A673 (cell line): ENCODE data around the gene RASAL2. TPM values are rescaled to one million over a fixed set of nuclear protein-coding genes. Genes with fewer than 3 reads are reported as not detected.

Experiments
- BruUV-seq: library from RNA; stranded (reverse); fragments of 400-500 nt; replicated peaks from 2 replicates; lab custom pipeline; 2021; lab: Mats Ljungman, UMichigan
- CTCF ChIA-PET: fragments of 300-600 bp; sonication (Branson Sonifier 250); formaldehyde crosslinking; loops from one replicate; lab custom pipeline; 2022; ENCODE audit warnings: antibody characterized with exemption; lab: Charles Lee
- POLR2A ChIA-PET: fragments of 300-600 bp; sonication (Branson Sonifier 250); formaldehyde crosslinking; loops from one replicate; lab custom pipeline; 2022; ENCODE audit warnings: antibody characterized with exemption; ENCODE audit not compliant: low non-redundant PET; lab: Charles Lee
- DNase-seq: peaks from one replicate; pipeline ENCODE4 v3.0.0-alpha.2; 2015; ENCODE audit warnings: low spot score
- H3K27ac ChIP-seq: fragments of 200-600 bp; sonication (generic); 2 replicates; pipeline ENCODE4 v1.5.1; 2016; ENCODE audit warnings: mixed run types, low read depth, mild to moderate bottlenecking, mixed read lengths, antibody characterized with exemption, low read length; ENCODE audit not compliant: poor library complexity, severe bottlenecking
- H3K27me3 ChIP-seq: fragments of 200-600 bp; sonication (generic); replicated peaks from 2 replicates; pipeline ENCODE4 v1.6.1; 2017; ENCODE audit warnings: mixed run types, low read depth, mild to moderate bottlenecking, mixed read lengths, antibody characterized with exemption, low read length; ENCODE audit not compliant: insufficient read depth, poor library complexity
- H3K36me3 ChIP-seq: fragments of 200-600 bp; sonication (generic); 2 replicates; pipeline ENCODE4 v1.6.1; 2016; ENCODE audit warnings: mixed run types, mild to moderate bottlenecking, mixed read lengths, antibody characterized with exemption, low read length; ENCODE audit not compliant: insufficient read depth, poor library complexity, severe bottlenecking
- H3K4me1 ChIP-seq: fragments of 200-600 bp; sonication (generic); 2 replicates; pipeline ENCODE4 v1.6.1; 2017; ENCODE audit warnings: mixed run types, mild to moderate bottlenecking, mixed read lengths, antibody characterized with exemption, low read length; ENCODE audit not compliant: insufficient read depth, poor library complexity, severe bottlenecking
- H3K4me3 ChIP-seq: fragments of 200-600 bp; sonication (generic); 2 replicates; pipeline ENCODE4 v1.5.1; 2016; ENCODE audit warnings: low read depth, mixed run types, mild to moderate bottlenecking, mixed read lengths, low read length; ENCODE audit not compliant: poor library complexity, severe bottlenecking
- H3K9me3 ChIP-seq: fragments of 200-600 bp; sonication (generic); 2 replicates; pipeline ENCODE4 v1.6.1; 2016; ENCODE audit warnings: mixed run types, low read depth, mild to moderate bottlenecking, mixed read lengths, antibody characterized with exemption, low read length; ENCODE audit not compliant: poor library complexity, severe bottlenecking
- EZH2 ChIP-seq: fragments of 200-600 bp; sonication (generic); IDR thresholded peaks from 2 replicates; pipeline ENCODE4 v1.6.1; 2017; ENCODE audit warnings: borderline replicate concordance, low read depth, mild to moderate bottlenecking, mixed read lengths, antibody characterized with exemption, low read length; ENCODE audit not compliant: poor library complexity, severe bottlenecking
- intact Hi-C: fragments of 100-400 bp; cut with micrococcal nuclease; formaldehyde crosslinking; loops from one replicate; pipeline ENCODE4 v1.10.0; 2022; ENCODE audit not compliant: unreplicated experiment
- total RNA-seq: library from RNA; stranded (reverse); gene quantifications from 2 replicates; pipeline ENCODE4 v1.2.3, GENCODE V29; 2021
- TF ChIP-seq, protein P1 (sequence below): fragments of 300-800, 200-600 bp; sonication (generic); conservative IDR thresholded peaks from 2 replicates; pipeline ENCODE4 v1.5.1; 2017; ENCODE audit warnings: low read depth, mild to moderate bottlenecking, antibody characterized with exemption, low read length, moderate library complexity, mixed read lengths

Gene RASAL2
- total RNA-seq, 1 experiment from 2014 or later, result 8.3 TPM

DNA sequence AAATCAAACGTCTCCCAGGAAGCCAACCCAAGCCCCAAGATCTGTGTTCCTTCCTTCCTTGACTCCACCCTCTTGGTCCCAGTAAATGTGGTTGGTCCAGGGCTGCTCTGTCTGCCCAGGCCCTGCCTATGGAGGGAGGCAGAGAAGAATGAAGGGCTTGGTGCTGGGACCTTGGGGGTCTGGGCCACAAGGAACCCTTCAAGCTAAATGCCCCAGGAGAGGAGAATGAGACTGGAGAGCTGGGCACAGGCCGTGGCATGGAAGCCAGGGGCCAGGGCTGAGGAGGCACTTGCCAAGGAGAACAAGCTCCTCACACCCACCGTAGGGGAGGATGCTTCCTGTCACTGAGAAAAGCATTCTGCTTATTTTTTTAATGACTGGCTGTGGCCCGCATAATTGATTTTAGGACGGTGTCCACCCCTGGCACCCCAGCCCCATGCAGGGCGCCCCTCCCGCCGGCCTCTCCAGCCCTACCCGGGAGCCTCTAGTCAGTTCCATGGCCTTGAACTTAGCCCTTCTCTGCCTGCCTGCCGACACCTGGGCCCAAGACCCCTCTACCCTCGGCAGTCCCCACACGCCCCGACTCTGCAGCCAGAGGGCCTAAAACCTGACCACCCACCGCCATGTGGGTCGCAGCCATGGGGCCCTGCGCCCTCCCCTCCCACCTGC lies 402.0 kb downstream of the RASAL2 start:
- Histone ChIP-seq H3K4me3 (no peak overlapping the region), H3K4me1 (no peaks in the 10 kb centered on the region), H3K27ac (no peak overlapping the region), H3K9me3 (no peaks in the 10 kb centered on the region), H3K36me3 (no peaks in the 10 kb centered on the region), H3K27me3 (no peaks in the 10 kb centered on the region)
- ChIA-PET CTCF (no interaction called here), POLR2A (no interaction called here)
- TF ChIP-seq, protein P1, sequence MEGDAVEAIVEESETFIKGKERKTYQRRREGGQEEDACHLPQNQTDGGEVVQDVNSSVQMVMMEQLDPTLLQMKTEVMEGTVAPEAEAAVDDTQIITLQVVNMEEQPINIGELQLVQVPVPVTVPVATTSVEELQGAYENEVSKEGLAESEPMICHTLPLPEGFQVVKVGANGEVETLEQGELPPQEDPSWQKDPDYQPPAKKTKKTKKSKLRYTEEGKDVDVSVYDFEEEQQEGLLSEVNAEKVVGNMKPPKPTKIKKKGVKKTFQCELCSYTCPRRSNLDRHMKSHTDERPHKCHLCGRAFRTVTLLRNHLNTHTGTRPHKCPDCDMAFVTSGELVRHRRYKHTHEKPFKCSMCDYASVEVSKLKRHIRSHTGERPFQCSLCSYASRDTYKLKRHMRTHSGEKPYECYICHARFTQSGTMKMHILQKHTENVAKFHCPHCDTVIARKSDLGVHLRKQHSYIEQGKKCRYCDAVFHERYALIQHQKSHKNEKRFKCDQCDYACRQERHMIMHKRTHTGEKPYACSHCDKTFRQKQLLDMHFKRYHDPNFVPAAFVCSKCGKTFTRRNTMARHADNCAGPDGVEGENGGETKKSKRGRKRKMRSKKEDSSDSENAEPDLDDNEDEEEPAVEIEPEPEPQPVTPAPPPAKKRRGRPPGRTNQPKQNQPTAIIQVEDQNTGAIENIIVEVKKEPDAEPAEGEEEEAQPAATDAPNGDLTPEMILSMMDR, result no peak
- TF ChIP-seq EZH2, result no peak
- no TSS peak for BruUV-seq
- DNase-seq, result no peak
- intact Hi-C loops, result no loop called here

DNA sequence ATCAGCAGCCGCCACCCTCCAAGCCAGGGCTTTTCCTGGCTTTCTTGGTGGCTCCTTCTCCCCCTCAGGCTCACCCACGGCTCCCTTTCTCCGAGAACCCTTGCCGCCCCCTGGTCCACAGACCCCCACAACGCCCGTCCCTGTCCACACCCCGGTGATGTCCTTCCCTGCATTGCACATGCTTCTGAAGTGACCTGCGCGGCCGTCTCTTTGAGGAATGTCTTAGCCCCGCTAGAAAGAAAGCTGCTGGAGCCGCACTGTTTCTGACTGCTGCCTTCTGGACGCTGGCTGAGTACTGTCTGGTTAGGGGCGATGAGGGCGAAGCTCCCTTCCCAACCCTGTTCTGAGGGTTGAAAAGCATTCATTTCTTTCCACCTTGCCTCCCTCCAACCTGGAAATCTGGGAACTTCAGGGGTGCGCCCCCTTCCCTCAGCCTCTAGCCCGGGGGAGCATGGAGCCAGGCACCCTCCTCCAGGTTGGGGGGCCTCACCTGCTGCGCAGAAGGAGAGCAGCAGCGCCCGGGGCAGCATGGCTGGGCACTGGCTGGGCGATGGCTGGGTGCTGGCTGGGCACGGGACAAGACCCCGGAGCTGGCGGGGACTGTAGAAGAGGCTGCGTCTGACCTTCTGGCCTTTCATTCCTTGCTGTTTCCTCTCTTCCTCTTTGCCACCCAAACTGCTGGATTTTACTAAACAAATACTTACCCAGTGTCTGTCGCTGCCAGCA lies 402.7 kb downstream of the RASAL2 start, which contains the start of gene CLEC20A:
TSS of gene CLEC20A (minus strand) at position 555 of the 726 bp plus-strand sequence. CDS start at position 530, 25 bp downstream.
- Histone ChIP-seq H3K27me3 (no peaks in the 10 kb centered on the region), H3K9me3 (no peaks in the 10 kb centered on the region), H3K4me1 (no peaks in the 10 kb centered on the region), H3K27ac (no peak within 1 kb of the TSS), H3K36me3 (no peaks in the 10 kb centered on the region), H3K4me3 (no peak within 1 kb of the TSS)
- TF ChIP-seq, protein P1, result no peak
- no peak for TF ChIP-seq EZH2
- no peak for DNase-seq
- intact Hi-C loops, result no loop called here
- BruUV-seq, result no TSS peak
- CTCF ChIA-PET, result no interaction called here
- POLR2A ChIA-PET, result no interaction called here

DNA sequence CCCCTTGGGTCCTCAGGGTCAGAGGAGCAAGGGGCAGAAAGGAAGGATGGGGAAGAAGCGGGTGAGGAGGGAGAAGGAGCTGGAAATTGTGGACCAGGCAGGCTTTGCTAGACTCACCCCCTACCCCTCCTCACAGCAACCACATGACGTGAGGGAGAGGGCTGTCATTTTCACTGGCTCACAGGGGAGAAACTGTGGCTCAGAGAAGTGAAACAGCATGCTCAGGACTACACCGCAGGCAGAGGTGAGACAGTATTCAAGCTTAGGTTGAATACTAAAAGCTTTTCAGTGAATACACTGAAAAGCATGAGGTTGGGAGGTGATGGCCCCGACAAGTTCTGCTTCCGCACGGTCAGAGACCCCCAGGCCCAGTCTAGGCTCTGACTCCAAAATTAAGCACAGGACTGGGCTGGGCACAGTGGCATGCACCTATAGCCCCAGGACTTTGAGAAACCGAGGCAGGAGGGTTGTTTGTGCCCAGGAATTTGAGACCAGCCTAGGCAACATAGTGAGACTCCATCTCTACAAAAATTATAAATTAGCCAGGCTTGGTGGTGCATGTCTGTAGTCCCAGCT lies 404.1 kb downstream of the RASAL2 start:
- ChIA-PET CTCF (no interaction called here), POLR2A (no interaction called here)
- Histone ChIP-seq H3K27ac (no peak overlapping the region), H3K4me1 (no peaks in the 10 kb centered on the region), H3K27me3 (no peaks in the 10 kb centered on the region), H3K36me3 (no peaks in the 10 kb centered on the region), H3K4me3 (no peak overlapping the region), H3K9me3 (no peaks in the 10 kb centered on the region)
- no TSS peak for BruUV-seq
- no peak for TF ChIP-seq EZH2
- TF ChIP-seq, protein P1, result no peak
- no peak for DNase-seq
- intact Hi-C loops, result no loop called here
